HG02938 (cell line): ENCODE data around the gene POMC.
"Not testable (repeated sequence)": the region's sequence is repeated elsewhere in the genome, so short reads cannot be mapped to it uniquely, and the experiment has no call there.

Source experiments
- ATAC-seq: cut with Tn5 transposase; IDR thresholded peaks from one replicate; pipeline ENCODE4 v1.9.1; 2021; ENCODE audit warnings: mild to moderate bottlenecking, moderate library complexity; ENCODE audit not compliant: unreplicated experiment

Gene POMC

DNA sequence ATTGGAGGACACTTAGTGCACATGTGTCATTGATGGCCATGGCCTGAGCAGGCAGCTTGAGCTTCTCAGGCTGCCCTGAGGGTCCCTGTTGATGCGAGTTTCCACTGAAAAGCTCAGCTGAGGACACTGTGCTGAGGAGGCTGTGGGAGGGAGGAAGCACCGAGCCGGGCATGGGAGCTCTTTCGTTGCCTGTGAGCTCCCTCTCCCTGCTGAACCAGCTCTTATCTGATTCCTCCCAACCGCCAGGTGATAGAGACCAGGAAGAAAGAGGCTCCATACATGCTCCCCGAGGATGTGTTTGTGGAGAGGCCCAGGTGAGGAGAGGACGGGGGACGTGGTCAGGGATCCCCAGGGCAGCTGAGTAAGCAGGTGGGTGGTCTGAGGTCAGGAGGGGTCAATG lies 27.3 kb downstream of the POMC start:
- ATAC-seq = no peak

DNA sequence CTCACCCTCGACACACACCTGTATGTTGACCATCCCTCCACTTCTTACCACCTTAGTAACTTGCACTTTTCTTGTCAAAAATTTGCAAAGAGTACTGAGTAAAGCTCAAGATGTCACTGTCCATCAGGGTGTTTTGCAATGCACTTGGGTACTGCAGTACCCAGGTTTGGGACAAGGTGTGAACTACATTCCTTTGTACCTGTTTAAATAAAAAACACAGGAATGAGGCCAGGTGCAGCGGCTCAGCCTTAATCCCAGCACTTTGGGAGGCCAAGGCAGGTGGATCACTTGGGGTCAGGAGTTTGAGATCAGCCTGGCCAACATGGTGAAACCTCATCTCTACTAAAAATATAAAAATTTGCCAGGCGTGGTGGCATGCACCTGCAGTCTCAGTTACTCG lies 27.8 kb downstream of the POMC start:
- not testable (repeated sequence) for ATAC-seq

DNA sequence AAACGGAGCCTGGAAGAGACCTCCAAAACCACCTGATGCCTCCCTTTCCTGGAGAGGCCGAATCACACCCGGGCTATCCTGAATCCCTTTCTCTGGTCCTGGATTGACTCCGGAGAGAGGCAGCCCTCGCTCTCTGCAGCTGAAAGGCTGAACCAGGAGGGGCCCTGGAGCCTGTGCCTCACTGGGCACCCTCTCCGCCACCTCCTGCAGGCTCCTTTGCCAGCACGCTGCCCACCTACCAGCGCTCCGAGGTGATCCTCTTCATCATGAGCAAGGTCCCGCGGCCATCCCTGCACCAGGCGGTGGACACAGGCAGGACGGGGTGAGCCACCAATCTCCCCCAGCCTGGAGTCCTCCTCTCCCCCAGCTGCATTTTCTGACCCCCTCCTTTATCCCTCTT lies 35.7 kb downstream of the POMC start:
- ATAC-seq = no peak

DNA sequence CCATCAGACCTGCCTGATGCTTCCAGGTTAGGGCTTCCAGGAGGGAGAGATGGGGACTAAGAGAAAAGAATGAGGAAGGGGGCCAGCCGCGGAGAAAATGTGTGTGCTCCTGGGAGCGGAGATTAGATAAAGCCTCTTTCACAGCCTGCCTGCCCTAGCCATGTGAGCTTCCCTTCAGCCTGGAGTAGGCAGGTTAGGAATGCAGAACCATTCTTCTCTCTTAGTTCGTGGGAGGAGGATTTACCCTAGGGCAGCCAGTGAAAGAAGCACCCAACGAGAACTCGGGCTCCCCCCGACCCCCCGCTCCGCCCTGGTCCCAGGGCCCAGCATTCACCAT lies 36.1 kb downstream of the POMC start:
- ATAC-seq = no peak

DNA sequence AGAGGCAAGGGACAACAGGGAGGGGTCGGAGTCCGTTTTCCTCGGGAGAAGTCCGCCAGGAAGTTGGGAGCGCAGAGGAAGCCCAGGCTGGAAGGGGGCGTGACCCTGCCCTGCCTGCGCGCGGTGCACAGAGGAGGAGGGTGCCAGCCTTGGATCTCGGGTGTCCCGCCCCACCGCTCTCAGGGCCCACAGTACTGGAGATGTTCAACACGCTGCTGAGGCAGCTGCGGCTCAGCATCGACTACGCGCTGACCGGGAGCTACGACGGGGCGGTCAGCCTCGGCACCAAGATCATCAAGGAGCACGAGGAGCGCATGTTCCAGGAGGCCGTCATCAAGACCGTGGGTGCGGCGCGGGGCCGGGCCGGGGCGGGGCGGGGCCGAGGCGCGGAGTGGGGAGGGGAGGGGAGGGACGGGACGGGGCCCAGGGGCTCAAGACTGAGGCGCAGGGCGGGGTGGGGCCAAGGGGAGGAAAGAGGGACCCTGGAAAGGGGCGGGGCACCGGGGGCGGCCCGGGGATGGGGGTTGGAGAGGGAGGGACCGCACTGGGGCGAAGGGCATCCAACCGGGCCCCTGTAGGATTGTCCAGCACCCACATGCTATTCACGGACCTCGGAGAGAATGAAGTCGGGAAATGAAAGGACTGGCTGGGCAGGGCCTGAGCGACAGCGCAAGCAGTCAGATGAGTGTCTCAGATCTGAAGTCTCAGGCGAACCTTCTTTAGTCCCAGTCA lies 36.6 kb downstream of the POMC start:
- ATAC-seq = no peak

DNA sequence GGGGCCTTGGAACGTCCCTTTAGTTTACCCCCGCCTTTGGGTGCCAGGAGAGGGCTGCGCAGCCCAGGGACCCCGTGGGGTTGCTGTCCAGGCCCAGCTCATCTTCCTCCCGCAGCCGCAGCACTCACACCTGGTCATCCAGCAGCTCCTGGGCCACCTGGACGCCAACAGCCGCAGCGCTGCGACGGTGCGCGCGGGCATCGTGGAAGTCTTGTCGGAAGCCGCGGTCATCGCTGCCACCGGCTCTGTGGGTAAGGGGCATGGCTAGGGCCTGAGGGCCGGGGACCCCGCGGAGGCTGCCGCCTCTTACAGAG lies 37.2 kb downstream of the POMC start:
- ATAC-seq = no peak

DNA sequence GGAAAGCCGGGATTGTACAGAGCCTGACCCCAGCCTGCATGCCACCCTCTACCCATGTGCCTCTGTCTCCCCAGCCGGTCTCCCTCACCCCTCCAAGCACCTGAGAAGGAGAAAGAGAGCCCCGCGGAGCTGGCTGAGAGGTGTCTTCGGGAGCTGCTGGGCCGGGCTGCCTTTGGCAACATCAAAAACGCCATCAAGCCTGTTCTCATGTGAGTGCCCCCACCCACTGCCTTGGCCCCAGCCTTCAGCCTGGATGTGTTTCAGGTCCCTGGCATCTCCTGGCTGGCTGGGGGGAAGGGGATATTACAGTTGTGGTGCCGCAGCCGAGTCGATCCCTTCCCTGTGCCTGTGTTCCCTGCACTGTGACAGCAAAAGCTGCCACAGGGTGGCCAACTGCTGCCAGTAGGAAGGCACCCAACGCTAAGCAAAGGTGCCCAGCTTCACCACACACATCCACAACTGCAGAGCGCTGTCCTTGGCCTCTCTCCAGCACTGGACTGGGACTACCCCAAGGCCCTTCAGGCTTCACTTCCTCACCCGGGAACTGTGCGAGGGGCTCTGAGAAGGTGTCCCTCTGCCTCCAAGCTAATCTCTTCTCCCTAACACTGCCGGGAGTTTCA lies 38.4 kb downstream of the POMC start:
- ATAC-seq = no peak

DNA sequence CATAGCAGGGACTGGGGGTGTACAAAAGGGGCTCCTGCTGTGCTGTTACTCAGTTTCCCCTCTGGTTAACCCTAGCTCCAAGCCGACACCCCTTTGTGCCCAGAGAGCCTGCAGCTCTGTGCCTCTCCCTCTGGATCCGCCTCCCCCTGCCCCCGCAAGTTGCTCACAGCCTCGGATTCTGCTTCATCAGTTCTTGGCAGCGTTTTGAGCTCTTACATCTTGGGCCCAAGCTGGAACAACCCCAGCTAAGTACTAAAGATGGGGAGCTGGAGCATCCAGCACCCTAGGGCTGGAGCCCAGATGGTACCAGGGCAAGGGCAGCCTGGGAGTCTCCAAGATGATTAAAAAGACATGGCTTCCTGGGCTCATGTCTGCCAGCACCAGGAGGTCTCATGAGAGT lies 40.7 kb downstream of the POMC start:
- no peak for ATAC-seq

DNA sequence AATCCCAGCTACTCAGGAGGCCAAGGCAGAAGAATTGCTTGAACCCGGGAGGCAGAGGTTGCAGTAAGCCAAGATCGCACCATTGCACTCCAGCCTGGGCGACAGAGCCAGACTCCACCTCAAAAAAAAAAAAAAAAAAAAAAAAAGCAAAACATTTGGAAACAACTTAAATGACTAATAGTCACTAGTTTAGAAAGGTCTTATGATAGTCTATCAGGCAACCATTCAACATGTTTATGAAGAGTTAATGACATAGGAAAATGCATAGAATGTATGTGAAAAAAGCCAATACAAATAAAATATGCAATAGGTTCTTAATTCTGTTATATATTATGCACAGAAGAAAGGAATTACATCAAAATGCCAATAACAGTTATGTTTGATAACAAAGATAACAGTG lies 41.3 kb downstream of the POMC start:
- ATAC-seq = not testable (repeated sequence)

DNA sequence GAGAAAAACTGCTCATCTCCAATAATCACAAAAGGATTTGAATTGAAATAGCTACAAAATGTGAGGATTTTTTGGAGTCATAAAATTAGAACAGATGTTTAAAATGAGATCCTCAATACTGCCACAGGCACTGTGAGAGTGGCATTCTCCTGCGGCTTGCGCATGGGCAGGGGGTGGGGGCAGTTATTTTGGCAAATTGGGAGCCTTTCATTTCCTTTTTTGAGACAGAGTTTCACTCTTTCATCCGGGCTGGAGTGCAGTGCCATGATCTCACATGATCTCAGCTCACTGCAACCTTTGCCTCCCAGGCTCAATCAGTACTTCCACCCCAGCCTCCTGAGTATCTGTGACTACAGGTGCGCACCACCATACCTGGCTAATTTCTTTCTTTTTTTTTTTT lies 42.4 kb downstream of the POMC start:
- no peak for ATAC-seq

DNA sequence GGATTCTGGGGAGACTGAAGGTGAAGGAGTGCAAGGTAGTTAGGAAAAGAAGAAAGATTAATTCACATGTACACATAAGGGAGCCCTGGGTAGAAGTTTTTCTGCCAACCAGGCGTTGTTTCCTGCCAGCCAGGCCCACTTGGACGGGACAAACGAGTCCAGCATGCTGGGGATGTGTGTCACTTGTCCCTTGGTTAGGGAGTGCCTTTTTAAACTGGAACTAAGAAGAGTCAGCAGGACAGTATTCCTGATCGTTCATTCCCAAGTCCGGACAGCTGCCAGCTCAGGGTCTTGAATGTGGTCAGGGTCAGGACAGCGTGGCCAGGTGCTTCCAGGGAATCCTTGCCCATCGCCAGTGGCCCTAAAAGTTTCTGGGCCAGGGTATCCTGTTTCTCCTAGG lies 43.2 kb downstream of the POMC start:
- no peak for ATAC-seq

DNA sequence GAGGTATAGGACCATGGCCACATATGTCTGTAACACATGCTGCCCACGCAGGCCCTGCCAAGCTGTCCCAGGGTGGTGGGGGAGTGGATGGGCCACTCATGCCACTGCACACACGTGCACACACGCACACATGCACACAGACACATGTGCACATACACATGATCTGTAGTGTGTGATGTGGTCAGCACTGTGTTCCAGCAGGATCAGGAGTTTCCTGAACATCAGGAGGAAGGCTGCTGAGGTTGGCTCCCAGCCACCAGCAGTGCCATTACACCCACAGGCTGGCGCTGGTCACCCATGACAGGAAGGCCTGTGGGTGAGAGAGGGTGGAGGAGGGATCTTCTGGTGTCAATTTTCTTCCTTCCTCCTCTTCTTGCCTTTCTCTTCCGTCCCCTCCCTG lies 44.7 kb downstream of the POMC start:
- no peak for ATAC-seq

DNA sequence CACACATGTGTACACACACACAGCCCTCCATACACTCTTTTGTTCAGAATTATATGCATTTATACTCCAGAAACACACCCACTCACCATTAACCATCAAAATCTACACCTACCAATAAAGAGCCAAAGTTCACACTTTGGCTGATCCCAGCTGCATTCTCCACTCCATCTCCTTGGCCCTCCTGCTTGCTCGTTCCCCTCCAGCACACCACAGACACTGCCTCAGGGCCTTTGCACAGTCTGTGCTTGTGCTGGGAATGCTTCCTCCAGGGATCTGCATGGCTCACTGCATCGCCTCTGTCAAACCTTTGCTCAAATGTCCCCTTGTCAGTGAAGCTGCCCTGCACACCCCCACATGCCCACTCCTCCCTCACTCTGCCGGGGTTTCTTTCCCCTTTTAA lies 46.0 kb downstream of the POMC start:
- no peak for ATAC-seq

DNA sequence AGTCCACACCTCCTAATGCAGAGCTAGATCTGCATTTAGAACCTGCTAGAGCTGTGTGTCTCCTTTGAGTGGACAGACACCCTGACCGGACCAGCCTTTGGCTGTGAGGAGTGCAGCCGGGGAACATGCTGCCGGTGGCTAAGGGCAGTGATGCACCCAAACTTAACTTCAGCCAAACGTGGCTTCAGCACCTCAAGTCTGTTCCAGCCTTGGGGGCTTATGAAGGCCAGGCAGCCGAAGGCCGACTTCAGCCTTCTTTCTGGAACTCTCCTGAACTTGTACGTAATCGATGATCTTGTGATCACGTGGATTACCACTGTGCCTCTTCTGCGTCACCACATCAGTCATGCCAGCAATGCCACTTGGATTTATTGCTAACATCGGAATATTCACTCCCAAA lies 49.1 kb downstream of the POMC start:
- ATAC-seq = no peak

DNA sequence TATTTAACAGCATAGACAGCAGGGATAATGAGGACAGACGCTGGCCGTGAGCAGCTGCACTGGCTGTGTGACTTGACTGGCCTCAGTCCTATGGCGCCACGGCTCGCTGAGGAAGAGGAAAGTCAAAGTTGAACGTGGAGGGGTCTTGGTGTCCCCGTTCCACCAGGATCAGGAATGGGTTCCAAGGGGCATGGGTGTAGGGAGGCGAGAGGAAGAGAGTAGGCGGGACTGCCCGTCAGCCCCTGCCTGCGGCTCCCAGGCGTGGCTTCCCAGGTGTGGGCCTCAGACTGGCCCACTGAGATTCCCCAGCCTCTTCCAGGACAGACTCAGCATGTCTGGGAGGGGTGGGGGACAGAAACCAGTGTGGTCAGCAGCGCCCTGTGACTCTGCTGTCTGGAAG lies 51.4 kb downstream of the POMC start:
- no peak for ATAC-seq

DNA sequence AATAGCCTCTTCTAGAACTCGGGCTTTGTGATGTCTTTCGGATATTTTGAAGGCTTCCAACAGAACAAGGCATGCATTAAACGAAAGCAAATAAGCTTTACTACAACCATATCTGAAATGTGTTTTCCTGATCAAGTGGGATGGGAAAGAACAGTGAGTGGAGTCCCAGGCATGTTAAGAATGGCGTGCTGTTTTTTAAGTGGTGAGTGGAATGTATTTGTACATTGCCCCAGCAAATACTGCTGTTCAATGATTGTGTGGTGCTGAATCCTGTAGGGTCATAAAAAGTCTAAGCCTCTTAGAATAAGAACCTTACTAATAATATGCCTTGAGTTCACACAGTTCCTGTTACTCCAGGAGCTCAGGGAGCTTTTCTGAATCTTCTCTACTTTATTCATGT lies 52.5 kb downstream of the POMC start:
- ATAC-seq = no peak

DNA sequence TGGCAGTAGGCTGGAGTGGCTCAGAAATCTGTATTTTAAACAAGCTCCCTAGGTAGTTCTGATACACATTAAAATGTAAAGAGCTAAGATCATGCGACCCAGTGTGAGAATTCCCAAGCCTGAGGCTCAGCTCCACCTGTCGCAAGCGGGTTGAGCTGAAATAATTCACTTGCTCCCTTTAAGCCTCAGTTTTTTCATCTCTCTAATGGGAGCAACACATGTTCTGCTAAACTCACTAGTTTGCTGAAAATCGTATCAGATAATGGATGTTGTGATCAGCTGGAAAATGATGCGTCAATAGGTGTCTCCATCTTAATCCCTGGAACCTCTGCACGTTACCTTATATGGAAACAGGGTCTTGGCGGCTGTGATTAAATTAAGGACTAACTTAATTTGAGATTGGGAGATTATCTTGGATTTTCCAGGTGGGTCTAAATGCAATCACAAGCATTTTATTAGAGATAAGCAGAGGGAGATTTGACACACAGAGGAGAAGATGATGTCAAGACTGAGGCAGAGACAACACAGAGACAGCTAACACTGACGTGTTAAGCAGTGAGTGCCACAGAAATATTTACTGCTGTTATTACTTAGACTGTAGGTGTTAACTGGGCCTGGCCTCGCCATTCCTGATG lies 53.0 kb downstream of the POMC start:
- no peak for ATAC-seq

DNA sequence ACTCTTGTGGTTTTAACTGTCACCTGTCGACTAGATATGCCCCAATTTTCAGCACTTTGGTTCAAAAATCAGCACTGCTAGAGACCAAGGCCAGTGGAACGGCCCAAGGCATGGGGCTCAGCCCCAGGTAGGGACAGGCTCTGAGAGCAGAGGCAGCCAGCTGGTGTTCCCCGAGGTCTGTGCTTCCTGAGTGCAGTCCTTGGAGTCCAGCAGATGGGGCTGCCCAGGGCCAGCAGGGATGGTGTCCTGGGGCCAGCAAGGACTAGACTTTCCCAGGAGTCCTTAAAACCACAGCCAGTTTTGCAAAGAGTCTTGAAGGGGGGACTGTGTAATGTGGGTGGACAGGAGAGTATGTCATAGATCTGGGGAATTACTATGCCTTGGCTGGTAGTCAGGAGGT lies 56.3 kb downstream of the POMC start:
- ATAC-seq = no peak
